Thymus (tissue), 11 donors: ENCODE measurements around the gene F10. TPM values are rescaled to one million over a fixed set of nuclear protein-coding genes. Genes with fewer than 3 reads are reported as not detected.

Experiments
- DNase-seq, 9 donors: peaks; one replicate each; pipeline ENCODE4 v3.0.0-alpha.2; 2013; ENCODE audit warnings: low spot score in 9 of 9, low read depth in 6 of 9, missing footprints in 1 of 9
- H3K27ac ChIP-seq, 2 donors: one replicate each; pipeline ENCODE4 v1.5.1; 2013; ENCODE audit warnings: control low read depth in 1 of 2, low read depth in 1 of 2, low read length in 1 of 2, mild to moderate bottlenecking in 1 of 2, moderate library complexity in 1 of 2
- H3K27me3 ChIP-seq, 2 donors: one replicate each; pipeline ENCODE4 v1.5.1; 2013; ENCODE audit warnings: low read length in 1 of 2; ENCODE audit not compliant: control insufficient read depth in 2 of 2, insufficient read depth in 1 of 2
- H3K36me3 ChIP-seq, 2 donors: one replicate each; pipeline ENCODE4 v1.5.1; 2013; ENCODE audit warnings: low read length in 1 of 2, mild to moderate bottlenecking in 1 of 2, moderate library complexity in 1 of 2; ENCODE audit not compliant: control insufficient read depth in 2 of 2, insufficient read depth in 2 of 2
- H3K4me1 ChIP-seq, 2 donors: one replicate each; pipeline ENCODE4 v1.5.1; 2013; ENCODE audit warnings: low read length in 2 of 2; ENCODE audit not compliant: control insufficient read depth in 2 of 2, insufficient read depth in 2 of 2
- H3K4me3 ChIP-seq, 2 donors: one replicate each; pipeline ENCODE4 v1.5.1; 2013; ENCODE audit warnings: low read length in 2 of 2, control low read depth in 1 of 2, mild to moderate bottlenecking in 1 of 2
- H3K9me3 ChIP-seq, 2 donors: one replicate each; pipeline ENCODE4 v1.5.1; 2013; ENCODE audit warnings: low read length in 1 of 2, mild to moderate bottlenecking in 1 of 2; ENCODE audit not compliant: control insufficient read depth in 2 of 2, insufficient read depth in 1 of 2
- WGBS: extraction: QIAGEN DNeasy Blood & Tissue Kit; methylation state at CpG from one replicate; pipeline ENCODE4 v1.1.7; 2013; 5-methylcytosine and 5-hydroxymethylcytosine counted together
- polyA plus RNA-seq: library from polyadenylated mRNA; stranded (reverse); fragments of 200-250 nt; gene quantifications from one replicate; pipeline ENCODE4 v1.2.3, GENCODE V29; 2013
- total RNA-seq: library from RNA; stranded (reverse); fragments of 120-200 nt; gene quantifications from one replicate; pipeline ENCODE4 v1.2.4, GENCODE V29; 2013
- donor health status: healthy.

Gene F10
- total and polyA plus RNA-seq, 2 donors, result 1.4 to 2.7 TPM

DNA sequence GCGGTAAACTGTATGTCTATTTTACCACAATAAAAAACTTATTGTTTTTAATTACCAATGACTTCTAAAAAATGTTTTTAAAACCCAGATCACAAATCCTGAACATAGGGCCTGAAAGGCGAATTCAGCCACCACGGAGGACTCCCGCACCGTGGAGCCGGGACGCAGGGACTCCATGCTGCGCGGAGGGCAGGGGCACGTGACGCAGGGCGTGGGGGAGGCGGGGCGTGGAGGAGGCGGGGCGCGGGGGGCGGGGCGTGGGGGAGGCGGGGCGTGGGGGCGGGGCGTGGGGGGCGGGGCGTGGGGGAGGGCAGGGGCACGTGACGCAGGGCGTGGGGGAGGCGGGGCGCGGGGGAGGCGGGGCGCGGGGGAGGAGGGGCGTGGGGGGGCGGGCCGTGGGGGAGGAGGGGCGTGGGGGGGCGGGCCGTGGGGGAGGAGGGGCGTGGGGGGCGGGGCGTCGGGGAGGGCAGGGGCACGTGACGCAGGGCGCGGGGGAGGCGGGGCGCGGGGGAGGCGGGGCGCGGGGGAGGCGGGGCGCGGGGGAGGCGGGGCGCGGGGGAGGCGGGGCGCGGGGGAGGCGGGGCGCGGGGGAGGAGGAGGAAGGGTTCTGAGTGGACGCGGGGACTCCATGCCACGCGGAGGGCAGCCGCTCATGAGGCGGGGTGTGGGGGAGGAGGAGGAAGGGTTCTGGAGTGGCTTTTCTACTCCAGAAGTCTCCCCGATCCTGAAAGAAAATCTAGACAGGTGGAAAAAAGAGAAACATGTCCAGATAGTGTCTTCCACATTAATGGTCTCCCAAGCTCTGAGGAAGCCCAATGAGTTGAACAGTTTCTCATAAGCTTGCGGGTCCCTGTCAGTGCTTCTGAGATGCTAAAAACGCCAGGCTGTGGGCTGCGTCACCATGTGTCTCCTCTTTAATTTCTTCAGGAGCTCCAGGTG is 31.5 kb downstream of the F10 start:
- peak in 6 of 9 donors; percentile 17 to 73 (median 31) for DNase-seq
- H3K27me3 ChIP-seq, result peaks cover 12 to 50% of the 10 kb centered on the region in 2 donors
- WGBS, result 8% methylated on average over 52 of the region's 76 CpGs

DNA sequence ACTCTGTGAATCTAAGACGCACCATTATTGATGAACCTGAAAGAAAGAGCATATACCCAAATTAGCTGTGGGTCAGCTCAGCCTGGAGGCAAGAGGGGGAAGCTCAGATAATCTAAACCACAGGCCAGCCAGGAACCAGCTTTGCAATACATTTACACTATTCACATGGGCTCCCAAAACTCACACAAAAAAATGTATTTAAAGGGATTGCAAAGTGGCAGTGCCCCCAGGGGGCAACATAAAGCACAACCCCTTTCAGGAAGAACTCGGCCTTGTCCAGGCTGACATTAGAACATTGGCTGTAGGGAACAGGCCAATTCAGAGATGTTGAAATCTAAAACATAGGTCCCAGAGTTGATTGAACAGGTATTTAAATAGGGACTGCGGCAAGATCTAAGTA is 32.6 kb downstream of the F10 start:
- Histone ChIP-seq H3K4me3 (no peak overlapping the region), H3K36me3 (no peaks in the 10 kb centered on the region), H3K27me3 (peaks cover 12 to 53% of the 10 kb centered on the region in 2 donors), H3K4me1 (peaks cover 3 to 14% of the 10 kb centered on the region in 2 donors), H3K27ac (no peak overlapping the region), H3K9me3 (peaks cover 0 to 3% of the 10 kb centered on the region in 2 donors)
- 88% methylated on average over 3 of the region's 3 CpGs for WGBS
- DNase-seq, result no peak

More for the DNA sequence above, 31.5 kb downstream of the F10 start:
- Histone ChIP-seq H3K9me3 (no peaks in the 10 kb centered on the region), H3K36me3 (no peaks in the 10 kb centered on the region), H3K4me1 (peaks cover 3 to 14% of the 10 kb centered on the region in 2 donors), H3K4me3 (peak overlapping the region; percentile 36 to 42), H3K27ac (no peak overlapping the region)

DNA sequence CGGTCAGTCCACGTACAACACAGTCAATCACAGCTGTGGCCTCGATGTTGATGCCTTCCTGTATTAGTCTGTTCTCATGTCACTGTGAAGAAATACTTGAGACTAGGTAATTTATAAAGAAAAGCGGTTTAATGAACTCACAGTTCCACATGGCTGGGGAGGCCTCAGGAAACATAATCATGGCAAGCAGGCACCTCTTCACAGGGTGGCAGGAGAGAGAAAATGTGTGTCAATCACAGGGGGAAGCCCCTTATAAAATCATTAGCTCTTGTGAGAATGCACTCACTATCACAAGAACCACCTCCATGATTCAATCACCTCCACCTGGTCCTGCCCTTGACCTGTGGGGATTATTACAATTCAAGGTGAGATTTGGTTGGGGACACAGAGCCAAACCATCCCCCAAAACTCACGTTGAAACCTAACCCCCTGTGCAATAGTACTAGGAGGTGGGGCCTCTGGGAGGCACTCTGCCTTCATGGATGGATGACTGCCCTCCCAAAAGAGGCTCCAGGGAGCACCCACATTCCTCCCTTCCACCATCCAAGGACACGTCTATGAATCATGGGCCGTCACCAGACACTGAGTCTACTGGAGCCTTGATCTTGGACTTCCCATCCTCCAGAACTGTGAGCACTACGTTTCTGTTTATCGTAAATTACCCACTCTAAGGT is 33.5 kb downstream of the F10 start:
- no peaks in the 10 kb centered on the region for H3K36me3 ChIP-seq
- peaks cover 7 to 18% of the 10 kb centered on the region in 2 donors for H3K4me1 ChIP-seq
- H3K27ac ChIP-seq, result no peak overlapping the region
- DNase-seq, result no peak
- H3K9me3 ChIP-seq, result peaks cover 0 to 3% of the 10 kb centered on the region in 2 donors
- H3K4me3 ChIP-seq, result no peak overlapping the region
- WGBS, result 96% methylated on average over 9 of the region's 9 CpGs
- H3K27me3 ChIP-seq, result peaks cover 12 to 51% of the 10 kb centered on the region in 2 donors

GRCh38 chr13:113157206-113157928 is 34.8 kb downstream of the F10 start:
- Histone ChIP-seq H3K36me3 (no peaks in the 10 kb centered on the region), H3K4me1 (peaks cover 11 to 22% of the 10 kb centered on the region in 2 donors), H3K9me3 (peaks cover 0 to 9% of the 10 kb centered on the region in 2 donors), H3K27ac (no peak overlapping the region), H3K4me3 (no peak overlapping the region), H3K27me3 (peaks cover 9 to 45% of the 10 kb centered on the region in 2 donors)
- 91% methylated on average over 12 of the region's 12 CpGs for WGBS
- DNase-seq, result no peak

- Histone ChIP-seq H3K9me3 (peaks cover under 1 to 9% of the 10 kb centered on the region in 2 donors), H3K4me1 (peaks cover 15 to 23% of the 10 kb centered on the region in 2 donors), H3K27ac (no peak within 1 kb of the TSS), H3K4me3 (no peak within 1 kb of the TSS), H3K27me3 (peaks cover 3 to 42% of the 10 kb centered on the region in 2 donors), H3K36me3 (no peaks in the 10 kb centered on the region)
- DNase-seq, result no peak
- 88% methylated on average over 16 of the region's 16 CpGs for WGBS
These were observed 35.5 kb downstream of the F10 start, which contains the start of gene PROZ for GRCh38 chr13:113157929-113158747. PROZ (plus strand) TSS chr13:113158648; CDS start chr13:113158661, 13 bp downstream.

DNA sequence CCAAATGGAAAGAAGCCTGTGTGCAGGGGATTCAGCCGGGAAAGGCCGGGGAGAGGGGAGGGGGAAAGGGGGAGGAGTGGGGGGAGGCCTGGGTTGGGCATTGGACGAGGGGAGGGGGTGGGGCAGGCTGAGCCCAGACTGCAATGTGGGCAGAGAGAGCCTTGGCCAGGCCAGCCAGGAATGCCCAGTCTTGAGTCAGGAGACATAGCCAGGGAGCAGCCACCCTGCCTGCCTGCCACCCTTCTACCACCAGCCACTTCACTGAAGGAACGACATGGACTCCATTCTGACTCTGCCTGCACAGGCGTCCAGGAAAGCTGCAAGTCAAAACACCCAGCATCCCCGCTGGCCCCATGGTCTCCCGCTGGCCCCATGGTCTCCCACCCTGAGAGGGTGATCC is 36.3 kb downstream of the F10 start:
- Histone ChIP-seq H3K27ac (no peak overlapping the region), H3K4me1 (peaks cover 15 to 19% of the 10 kb centered on the region in 2 donors), H3K36me3 (no peaks in the 10 kb centered on the region), H3K9me3 (peaks cover 1 to 9% of the 10 kb centered on the region in 2 donors), H3K4me3 (no peak overlapping the region), H3K27me3 (peaks cover 0 to 41% of the 10 kb centered on the region in 2 donors)
- WGBS, result 95% methylated on average over 7 of the region's 7 CpGs
- no peak for DNase-seq

GRCh38 chr13:113159701-113160100 is 37.1 kb downstream of the F10 start:
- Histone ChIP-seq H3K4me3 (no peak overlapping the region), H3K4me1 (peaks cover 12 to 15% of the 10 kb centered on the region in 2 donors), H3K27me3 (peaks cover 0 to 38% of the 10 kb centered on the region in 2 donors), H3K36me3 (no peaks in the 10 kb centered on the region), H3K9me3 (peaks cover 1 to 9% of the 10 kb centered on the region in 2 donors), H3K27ac (no peak overlapping the region)
- 93% methylated on average over 20 of the region's 20 CpGs for WGBS
- DNase-seq, result no peak

DNA sequence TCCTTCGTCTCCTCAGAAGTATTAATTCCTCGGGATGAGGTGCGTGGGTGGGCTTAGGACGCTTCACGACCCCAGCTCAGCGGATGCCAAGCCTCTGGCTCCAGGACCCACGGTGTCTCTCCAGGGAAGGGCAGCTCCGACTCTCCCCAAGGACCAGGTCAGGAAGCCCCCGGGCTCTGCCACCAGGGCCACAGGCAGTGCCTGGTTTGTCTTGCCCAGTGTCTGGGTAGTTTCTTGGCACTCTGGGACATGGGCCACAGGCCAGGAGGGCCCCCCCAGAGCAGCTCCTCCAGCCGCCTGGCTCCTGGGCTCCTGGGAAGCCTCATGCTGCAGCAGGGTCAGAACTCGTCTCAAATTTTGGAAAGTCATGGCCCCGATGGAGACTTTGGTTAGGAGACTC is 38.4 kb downstream of the F10 start:
- 85% methylated on average over 12 of the region's 12 CpGs for WGBS
- H3K27me3 ChIP-seq, result peaks cover 0 to 33% of the 10 kb centered on the region in 2 donors
- H3K4me3 ChIP-seq, result no peak overlapping the region
- no peak for DNase-seq
- peaks cover 1 to 9% of the 10 kb centered on the region in 2 donors for H3K9me3 ChIP-seq
- H3K4me1 ChIP-seq, result peaks cover 12 to 15% of the 10 kb centered on the region in 2 donors
- no peaks in the 10 kb centered on the region for H3K36me3 ChIP-seq
- no peak overlapping the region for H3K27ac ChIP-seq
